SK-N-SH (cell line): ENCODE results near the gene DOCK6.

Experiments used
- CTCF ChIP-seq: fragments of 200-600 bp; sonication (generic); IDR thresholded peaks from 2 replicates; pipeline ENCODE4 v1.6.1; 2017; ENCODE audit warnings: antibody characterized with exemption, mild to moderate bottlenecking, moderate library complexity
- EZH2phosphoT487 ChIP-seq: fragments of 200-600 bp; sonication (generic); IDR thresholded peaks from 2 replicates; pipeline ENCODE4 v1.6.1; 2017; ENCODE audit warnings: low read depth, mixed run types, mild to moderate bottlenecking, antibody characterized with exemption, moderate library complexity, borderline replicate concordance
- FOXM1 ChIP-seq: IDR thresholded peaks from 2 replicates; pipeline ENCODE4 v1.4.0; 2012; ENCODE audit warnings: low read depth, mild to moderate bottlenecking
- GATA2 ChIP-seq: sonication (generic); formaldehyde crosslinking; IDR thresholded peaks from 2 replicates; pipeline ENCODE4 v1.5.0; 2020; ENCODE audit warnings: mild to moderate bottlenecking, missing genetic modification reagents
- POLR2AphosphoS5 ChIP-seq: IDR thresholded peaks from 2 replicates; pipeline ENCODE4 v1.6.1; 2012; ENCODE audit warnings: low read depth, low read length
- SMC3 ChIP-seq: IDR thresholded peaks from 2 replicates; pipeline ENCODE4 v1.6.1; 2012; ENCODE audit warnings: low read depth, low read length, improper control_type of control experiment
- USF2 ChIP-seq: fragments of 150-350 bp; IDR thresholded peaks from 2 replicates; pipeline ENCODE4 v1.6.1; 2017; ENCODE audit warnings: antibody characterized with exemption, low read length, low read depth, borderline replicate concordance

- no peak for TF ChIP-seq CTCF
- no peak for TF ChIP-seq FOXM1
- TF ChIP-seq EZH2phosphoT487 = no peak
- no peak for TF ChIP-seq GATA2
- TF ChIP-seq USF2 = no peak
- TF ChIP-seq POLR2AphosphoS5 = no peak
- no peak for TF ChIP-seq SMC3
Measured at GRCh38 chr19:11191273-11191755, 71.0 kb downstream of the DOCK6 start.
